Right atrium auricular region (tissue), 2 donors: ENCODE data around the gene CDH20. TPM values are rescaled to one million over a fixed set of nuclear protein-coding genes. Genes with fewer than 3 reads are reported as not detected.

ENCODE experiments used
- DNase-seq: peaks from one replicate; pipeline ENCODE4 v3.0.0-alpha.2; 2019; ENCODE audit warnings: low spot score
- H3K27ac ChIP-seq, 2 donors: fragments of 200-600 bp; sonication (generic); 1 replicate in 1 of 2; 2 replicates in 1 of 2; pipeline ENCODE4 v1.5.1; 2016 to 2019
- H3K27me3 ChIP-seq, 2 donors: fragments of 200-600 bp; sonication (generic); one replicate each; pipeline versions ENCODE4 v1.5.1 to v1.6.0; 2017 to 2019
- H3K36me3 ChIP-seq: fragments of 200-600 bp; sonication (generic); one replicate; pipeline ENCODE4 v1.5.1; 2016
- H3K4me1 ChIP-seq, 2 donors: fragments of 200-600 bp; sonication (generic); one replicate each; pipeline versions ENCODE4 v1.5.1 to v1.6.0; 2017 to 2019
- H3K4me3 ChIP-seq, 2 donors: fragments of 200-600 bp; sonication (generic); 1 replicate in 1 of 2; 2 replicates in 1 of 2; pipeline ENCODE4 v1.5.1; 2017 to 2019; ENCODE audit warnings: mild to moderate bottlenecking in 1 of 2, moderate library complexity in 1 of 2
- H3K9me3 ChIP-seq, 2 donors: fragments of 200-600 bp; sonication (generic); one replicate each; pipeline ENCODE4 v1.5.1; 2019
- total RNA-seq, 2 donors: library from RNA; depleted of rRNA; stranded (reverse); fragments of >200 nt; gene quantifications; one replicate each; pipeline ENCODE4 v1.1.0, GENCODE V29; 2016
- TF ChIP-seq, protein P1 (sequence below), 2 donors: fragments of 200-600 bp; sonication (generic); IDR thresholded peaks; one replicate each; pipeline ENCODE4 v1.5.1; 2019; ENCODE audit warnings: antibody characterized with exemption in 2 of 2

CDH20 gene
- total RNA-seq, 2 donors from 2014 or later = 0.41 TPM; not detected in 1

DNA sequence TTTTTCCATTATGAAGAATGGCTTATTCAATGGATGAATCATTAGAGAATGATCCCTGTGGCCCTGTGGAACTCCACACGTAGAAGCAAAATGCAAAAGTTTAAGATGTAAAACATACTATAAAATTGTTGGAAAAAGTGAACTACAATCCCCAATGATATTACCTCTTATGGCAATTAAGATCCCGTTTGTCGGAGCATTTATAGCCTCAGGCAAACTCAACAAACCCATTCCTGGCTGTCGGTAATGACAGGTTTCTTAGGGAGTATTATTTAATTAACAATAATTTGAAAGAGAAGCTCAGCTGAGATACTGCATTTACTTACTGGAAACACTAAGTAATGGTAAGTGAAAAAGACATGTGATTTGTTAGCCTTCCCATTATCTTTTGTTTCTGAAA, 138.3 kb downstream of the CDH20 start:
- no peak overlapping the region for H3K27ac ChIP-seq
- TF ChIP-seq, protein P1, sequence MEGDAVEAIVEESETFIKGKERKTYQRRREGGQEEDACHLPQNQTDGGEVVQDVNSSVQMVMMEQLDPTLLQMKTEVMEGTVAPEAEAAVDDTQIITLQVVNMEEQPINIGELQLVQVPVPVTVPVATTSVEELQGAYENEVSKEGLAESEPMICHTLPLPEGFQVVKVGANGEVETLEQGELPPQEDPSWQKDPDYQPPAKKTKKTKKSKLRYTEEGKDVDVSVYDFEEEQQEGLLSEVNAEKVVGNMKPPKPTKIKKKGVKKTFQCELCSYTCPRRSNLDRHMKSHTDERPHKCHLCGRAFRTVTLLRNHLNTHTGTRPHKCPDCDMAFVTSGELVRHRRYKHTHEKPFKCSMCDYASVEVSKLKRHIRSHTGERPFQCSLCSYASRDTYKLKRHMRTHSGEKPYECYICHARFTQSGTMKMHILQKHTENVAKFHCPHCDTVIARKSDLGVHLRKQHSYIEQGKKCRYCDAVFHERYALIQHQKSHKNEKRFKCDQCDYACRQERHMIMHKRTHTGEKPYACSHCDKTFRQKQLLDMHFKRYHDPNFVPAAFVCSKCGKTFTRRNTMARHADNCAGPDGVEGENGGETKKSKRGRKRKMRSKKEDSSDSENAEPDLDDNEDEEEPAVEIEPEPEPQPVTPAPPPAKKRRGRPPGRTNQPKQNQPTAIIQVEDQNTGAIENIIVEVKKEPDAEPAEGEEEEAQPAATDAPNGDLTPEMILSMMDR (IDR thresholded peaks at IDR 0.05) = no peak
- H3K4me1 ChIP-seq = peaks cover 0 to 6% of the 10 kb centered on the region in 2 donors
- H3K36me3 ChIP-seq = no peaks in the 10 kb centered on the region
- DNase-seq = no peak
- H3K4me3 ChIP-seq = no peak overlapping the region
- no peaks in the 10 kb centered on the region for H3K27me3 ChIP-seq
- no peaks in the 10 kb centered on the region for H3K9me3 ChIP-seq

DNA sequence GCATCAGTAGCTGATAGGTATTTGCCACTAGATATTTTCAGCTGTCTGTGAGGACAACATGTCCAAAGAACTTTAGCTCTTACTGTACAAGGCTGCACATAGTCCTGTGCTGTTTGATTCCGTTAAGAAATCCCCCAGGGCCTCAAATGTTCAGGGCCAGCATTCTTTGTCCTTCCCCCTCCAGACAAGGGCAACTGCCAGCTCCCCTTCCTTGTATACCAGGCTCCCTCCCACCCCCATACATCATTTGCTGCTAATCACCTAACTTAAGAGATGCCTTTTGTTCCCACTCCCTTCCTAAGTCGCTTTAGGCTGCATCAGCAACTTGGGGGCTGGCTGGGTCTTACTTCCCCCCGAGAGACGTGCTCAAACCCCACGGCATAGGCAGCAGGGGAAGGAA, 138.7 kb downstream of the CDH20 start:
- H3K27me3 ChIP-seq = no peaks in the 10 kb centered on the region
- no peak overlapping the region for H3K27ac ChIP-seq
- DNase-seq = no peak
- H3K4me1 ChIP-seq = peaks cover 0 to 6% of the 10 kb centered on the region in 2 donors
- no peak overlapping the region for H3K4me3 ChIP-seq
- TF ChIP-seq, protein P1 (IDR thresholded peaks at IDR 0.05) = no peak
- H3K9me3 ChIP-seq = no peaks in the 10 kb centered on the region
- no peaks in the 10 kb centered on the region for H3K36me3 ChIP-seq

DNA sequence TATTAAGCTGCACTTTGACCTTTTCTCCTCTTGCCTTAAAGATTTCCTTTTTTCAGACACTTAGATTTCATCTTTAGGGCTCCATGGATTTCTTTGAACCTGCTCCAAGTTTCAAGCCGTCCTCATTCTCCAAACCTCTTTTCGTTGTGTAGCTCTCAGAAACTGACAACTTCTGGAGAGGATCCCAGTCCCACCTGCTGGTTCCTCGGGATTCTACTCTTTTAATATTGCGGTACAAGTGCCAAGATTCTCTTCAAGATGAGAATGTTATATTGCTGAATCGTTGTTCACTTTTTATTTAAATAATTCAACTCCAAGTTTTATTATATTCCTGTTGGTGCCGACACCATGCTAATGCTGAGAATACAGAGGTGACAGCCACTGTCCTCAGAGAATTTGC, 141.1 kb downstream of the CDH20 start:
- Histone ChIP-seq H3K4me3 (no peak overlapping the region), H3K27ac (no peak overlapping the region), H3K9me3 (no peaks in the 10 kb centered on the region), H3K27me3 (no peaks in the 10 kb centered on the region), H3K36me3 (no peaks in the 10 kb centered on the region), H3K4me1 (peaks cover 0 to 6% of the 10 kb centered on the region in 2 donors)
- TF ChIP-seq, protein P1 (IDR thresholded peaks at IDR 0.05) = no peak
- DNase-seq = no peak

DNA sequence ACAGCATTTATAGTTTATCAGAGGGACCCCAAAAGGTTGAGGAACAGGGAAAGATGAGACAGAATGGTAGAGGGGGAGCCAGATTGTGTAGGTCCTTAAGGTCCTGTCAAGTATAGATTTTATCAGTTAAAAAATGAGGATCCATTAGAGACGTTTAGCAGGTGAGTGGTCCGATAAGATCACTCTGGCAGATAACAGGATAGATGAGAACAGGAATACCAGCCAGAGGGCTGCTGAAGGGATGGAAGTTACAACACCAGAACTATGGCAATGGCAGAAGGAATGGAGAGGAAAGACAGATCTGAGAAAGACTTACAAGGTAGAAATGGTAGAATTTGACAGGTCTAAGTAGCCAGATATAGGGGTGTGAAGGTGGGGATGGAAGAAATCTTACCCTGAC, 141.7 kb downstream of the CDH20 start:
- no peak overlapping the region for H3K4me3 ChIP-seq
- no peak overlapping the region for H3K27ac ChIP-seq
- TF ChIP-seq, protein P1 (IDR thresholded peaks at IDR 0.05) = no peak
- no peaks in the 10 kb centered on the region for H3K9me3 ChIP-seq
- DNase-seq = no peak
- H3K36me3 ChIP-seq = no peaks in the 10 kb centered on the region
- peaks cover 0 to 6% of the 10 kb centered on the region in 2 donors for H3K4me1 ChIP-seq
- no peaks in the 10 kb centered on the region for H3K27me3 ChIP-seq

DNA sequence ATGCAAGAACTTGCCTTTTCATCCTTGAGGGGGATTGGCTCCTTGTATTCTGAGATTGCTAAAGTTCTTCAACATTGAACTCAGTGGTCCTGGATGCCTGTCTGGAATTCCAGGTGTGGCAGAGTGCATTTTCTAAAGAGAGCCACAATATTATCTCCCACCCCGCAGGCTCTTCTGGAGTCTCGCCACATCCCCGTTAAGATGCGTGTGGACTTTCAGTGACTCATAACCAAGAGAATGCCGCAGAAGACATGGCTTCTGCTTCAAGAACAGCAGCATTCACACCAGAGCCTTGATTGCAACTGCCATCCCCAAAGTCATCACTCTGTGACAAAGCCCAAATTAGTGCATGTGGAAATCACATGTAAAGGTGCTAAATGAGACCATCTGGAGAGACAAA, 142.7 kb downstream of the CDH20 start:
- Histone ChIP-seq H3K27ac (no peak overlapping the region), H3K27me3 (no peaks in the 10 kb centered on the region), H3K9me3 (no peaks in the 10 kb centered on the region), H3K36me3 (no peaks in the 10 kb centered on the region), H3K4me1 (peaks cover 0 to 6% of the 10 kb centered on the region in 2 donors), H3K4me3 (no peak overlapping the region)
- no peak for DNase-seq
- TF ChIP-seq, protein P1 (IDR thresholded peaks at IDR 0.05) = no peak

DNA sequence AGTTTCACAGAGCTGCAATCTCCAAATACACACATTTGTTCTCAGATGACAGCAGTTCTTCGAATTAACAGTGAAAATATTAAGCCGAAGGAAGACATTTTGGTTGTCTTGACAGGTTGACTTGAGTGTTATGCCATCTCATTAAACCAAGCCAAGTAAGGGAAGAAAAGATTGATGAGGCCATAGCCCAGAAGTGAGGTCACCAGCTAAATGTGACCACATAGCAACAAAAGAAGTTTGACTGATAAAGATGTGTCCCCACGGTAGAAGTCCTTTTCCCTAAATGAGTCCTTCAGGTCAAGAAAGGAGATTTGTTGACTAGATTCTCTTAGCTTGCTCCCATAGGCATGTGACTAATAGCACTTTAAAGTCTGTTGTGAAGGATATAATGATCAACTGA, 156.1 kb downstream of the CDH20 start:
- no peaks in the 10 kb centered on the region for H3K9me3 ChIP-seq
- H3K4me1 ChIP-seq = no peaks in the 10 kb centered on the region
- no peaks in the 10 kb centered on the region for H3K27me3 ChIP-seq
- no peak for DNase-seq
- H3K4me3 ChIP-seq = no peak overlapping the region
- TF ChIP-seq, protein P1 (IDR thresholded peaks at IDR 0.05) = no peak
- H3K36me3 ChIP-seq = no peaks in the 10 kb centered on the region
- H3K27ac ChIP-seq = no peak overlapping the region
